T-helper 1 cell treated with Interleukin-12 subunit alpha and Interleukin-12 subunit beta and Interleukin-4 antibody, amounts not matched to agents 30 ng/mL and 1 ng/mL, for 36 hours (primary cell): ENCODE data around the gene RPS24. TPM values are rescaled to one million over a fixed set of nuclear protein-coding genes. Genes with fewer than 3 reads are reported as not detected.

ENCODE experiments used
- intact Hi-C: fragments of 100-400 bp; cut with micrococcal nuclease; formaldehyde crosslinking; loops from one replicate; pipeline ENCODE4 v1.15.1; 2024
- total RNA-seq: library from RNA; stranded (reverse); gene quantifications from 2 replicates; pipeline ENCODE4 v1.2.3, GENCODE V29; 2022

RPS24 gene
- total RNA-seq, 1 donor from 2014 or later = 1,303 TPM

- intact Hi-C loops = no loop called here
Measured at GRCh38 chr10:78081292-78081691, 47.6 kb downstream of the RPS24 start.

- intact Hi-C loops = no loop called here
Measured at GRCh38 chr10:78082636-78083035, 49.0 kb downstream of the RPS24 start.

Other genes with a start within 250 kb of the RPS24 start
- gene DLG5, start 107.1 kb upstream of the RPS24 start, total RNA-seq = 5.6 and 7.0 TPM in 2 replicates
- 24.2 and 26.1 TPM in 2 replicates for gene POLR3A, start 4.3 kb upstream of the RPS24 start, total RNA-seq